AG09319 (cell line): ENCODE measurements around the gene BSN.

Experiments
- DNase-seq: peaks from one replicate; pipeline ENCODE4 v3.0.0-alpha.2; 2010; ENCODE audit warnings: low read depth; ENCODE audit errors: extremely low read depth
- CTCF ChIP-seq: IDR thresholded peaks from 2 replicates; pipeline ENCODE4 v1.5.1; 2011; ENCODE audit warnings: low read depth, mild to moderate bottlenecking, inconsistent platforms, low read length, moderate library complexity

BSN gene

GRCh38 chr3:49606427-49606826 lies 52.1 kb downstream of the BSN start:
- DNase-seq = no peak
- no peak for TF ChIP-seq CTCF

GRCh38 chr3:49607105-49607591 lies 52.9 kb downstream of the BSN start:
- TF ChIP-seq CTCF = no peak
- DNase-seq = no peak

- no peak for DNase-seq
- TF ChIP-seq CTCF = peak; percentile 18
Measured at GRCh38 chr3:49607796-49608195, 53.5 kb downstream of the BSN start.

- TF ChIP-seq CTCF = no peak
Measured at GRCh38 chr3:49609314-49609713, 55.0 kb downstream of the BSN start.

GRCh38 chr3:49609815-49610214 lies 55.5 kb downstream of the BSN start:
- TF ChIP-seq CTCF = no peak
- no peak for DNase-seq

More at GRCh38 chr3:49609314-49609713, 55.0 kb downstream of the BSN start:
- DNase-seq = no peak

GRCh38 chr3:49610666-49611280 lies 56.5 kb downstream of the BSN start:
- TF ChIP-seq CTCF = no peak
- no peak for DNase-seq

- DNase-seq = no peak
Measured at GRCh38 chr3:49611291-49611690, 57.0 kb downstream of the BSN start.

More at GRCh38 chr3:49611291-49611690, 57.0 kb downstream of the BSN start:
- no peak for TF ChIP-seq CTCF
